Sigmoid colon (tissue), 4 donors: ENCODE measurements around the gene NTF4.
"Not testable (repeated sequence)": the region's sequence is repeated elsewhere in the genome, so short reads cannot be mapped to it uniquely, and the experiment has no call there.

ENCODE experiments used
- CTCF ChIP-seq, 4 experiments: fragments of 450-650 bp in 3 of 4; fragments of 200-600 bp in 1 of 4; IDR thresholded peaks; one replicate each; pipeline ENCODE4 v1.5.1; 2016 to 2019; ENCODE audit warnings: antibody characterized with exemption in 4 of 4, mild to moderate bottlenecking in 3 of 4, moderate library complexity in 2 of 4
- EP300 ChIP-seq, 4 donors: sonication (generic); formaldehyde crosslinking; IDR thresholded peaks; one replicate each; pipeline ENCODE4 v1.6.1; 2017; ENCODE audit warnings: antibody characterized with exemption in 4 of 4
- POLR2A ChIP-seq, 2 donors: fragments of 450-650 bp; IDR thresholded peaks; one replicate each; pipeline ENCODE4 v1.6.1; 2016; ENCODE audit warnings: antibody characterized with exemption in 2 of 2, mild to moderate bottlenecking in 2 of 2, moderate library complexity in 2 of 2
- POLR2AphosphoS5 ChIP-seq, 4 donors: sonication (generic); formaldehyde crosslinking; IDR thresholded peaks; one replicate each; pipeline ENCODE4 v1.6.1; 2017; ENCODE audit warnings: antibody characterized with exemption in 4 of 4

- not testable (repeated sequence) for TF ChIP-seq POLR2A, CTCF, EP300, POLR2AphosphoS5 (IDR thresholded peaks at IDR 0.05)
These were observed 46.0 kb downstream of the NTF4 start for GRCh38 chr19:49018388-49019241.
